ENCODE results near the gene LYPD6.

Gene LYPD6

DNA sequence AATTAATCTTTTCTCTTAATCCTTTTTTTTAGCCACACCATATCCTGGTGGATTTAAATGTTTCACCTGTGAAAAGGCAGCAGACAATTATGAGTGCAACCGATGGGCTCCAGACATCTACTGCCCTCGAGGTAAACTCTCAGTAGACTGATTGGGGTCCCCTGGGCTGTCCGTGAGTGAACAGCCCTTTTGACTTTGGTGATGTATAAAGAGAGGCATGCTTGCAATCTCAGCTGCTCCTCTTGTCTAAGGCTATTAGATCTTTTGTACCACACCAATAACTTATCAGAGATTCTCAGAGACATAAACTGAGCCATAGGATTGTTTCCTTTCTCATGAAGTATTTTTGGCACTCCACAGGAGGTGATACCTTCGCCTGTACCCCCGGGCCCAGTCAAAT lies 118.6 kb downstream of the LYPD6 start:
- H3K79me2 ChIP-seq (ENCODE audit: insufficient read depth, low read depth) = no peaks in the 10 kb centered on the region
- H3K27me3 ChIP-seq (ENCODE audit: insufficient read depth, low read depth) = no peaks in the 10 kb centered on the region
- no peak overlapping the region for H3K9ac ChIP-seq
- H2AFZ ChIP-seq (ENCODE audit: low read depth) = no peak overlapping the region
- TF ChIP-seq, protein P1, sequence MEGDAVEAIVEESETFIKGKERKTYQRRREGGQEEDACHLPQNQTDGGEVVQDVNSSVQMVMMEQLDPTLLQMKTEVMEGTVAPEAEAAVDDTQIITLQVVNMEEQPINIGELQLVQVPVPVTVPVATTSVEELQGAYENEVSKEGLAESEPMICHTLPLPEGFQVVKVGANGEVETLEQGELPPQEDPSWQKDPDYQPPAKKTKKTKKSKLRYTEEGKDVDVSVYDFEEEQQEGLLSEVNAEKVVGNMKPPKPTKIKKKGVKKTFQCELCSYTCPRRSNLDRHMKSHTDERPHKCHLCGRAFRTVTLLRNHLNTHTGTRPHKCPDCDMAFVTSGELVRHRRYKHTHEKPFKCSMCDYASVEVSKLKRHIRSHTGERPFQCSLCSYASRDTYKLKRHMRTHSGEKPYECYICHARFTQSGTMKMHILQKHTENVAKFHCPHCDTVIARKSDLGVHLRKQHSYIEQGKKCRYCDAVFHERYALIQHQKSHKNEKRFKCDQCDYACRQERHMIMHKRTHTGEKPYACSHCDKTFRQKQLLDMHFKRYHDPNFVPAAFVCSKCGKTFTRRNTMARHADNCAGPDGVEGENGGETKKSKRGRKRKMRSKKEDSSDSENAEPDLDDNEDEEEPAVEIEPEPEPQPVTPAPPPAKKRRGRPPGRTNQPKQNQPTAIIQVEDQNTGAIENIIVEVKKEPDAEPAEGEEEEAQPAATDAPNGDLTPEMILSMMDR (conservative IDR thresholded peaks at IDR 0.05; ENCODE audit: low read depth, low read length) = no peak
- no peaks in the 10 kb centered on the region for H4K20me1 ChIP-seq (ENCODE audit: insufficient read depth)
- H3K4me1 ChIP-seq (ENCODE audit: low read depth, poor library complexity, severe bottlenecking) = no peaks in the 10 kb centered on the region
- H3K4me2 ChIP-seq = no peak overlapping the region
- no peak overlapping the region for H3K4me3 ChIP-seq (IDR thresholded peaks at IDR 0.05; ENCODE audit: insufficient read depth, low read depth, low read length)
- no peak overlapping the region for H3K27ac ChIP-seq
- no peaks in the 10 kb centered on the region for H3K36me3 ChIP-seq (ENCODE audit: insufficient read depth)

DNA sequence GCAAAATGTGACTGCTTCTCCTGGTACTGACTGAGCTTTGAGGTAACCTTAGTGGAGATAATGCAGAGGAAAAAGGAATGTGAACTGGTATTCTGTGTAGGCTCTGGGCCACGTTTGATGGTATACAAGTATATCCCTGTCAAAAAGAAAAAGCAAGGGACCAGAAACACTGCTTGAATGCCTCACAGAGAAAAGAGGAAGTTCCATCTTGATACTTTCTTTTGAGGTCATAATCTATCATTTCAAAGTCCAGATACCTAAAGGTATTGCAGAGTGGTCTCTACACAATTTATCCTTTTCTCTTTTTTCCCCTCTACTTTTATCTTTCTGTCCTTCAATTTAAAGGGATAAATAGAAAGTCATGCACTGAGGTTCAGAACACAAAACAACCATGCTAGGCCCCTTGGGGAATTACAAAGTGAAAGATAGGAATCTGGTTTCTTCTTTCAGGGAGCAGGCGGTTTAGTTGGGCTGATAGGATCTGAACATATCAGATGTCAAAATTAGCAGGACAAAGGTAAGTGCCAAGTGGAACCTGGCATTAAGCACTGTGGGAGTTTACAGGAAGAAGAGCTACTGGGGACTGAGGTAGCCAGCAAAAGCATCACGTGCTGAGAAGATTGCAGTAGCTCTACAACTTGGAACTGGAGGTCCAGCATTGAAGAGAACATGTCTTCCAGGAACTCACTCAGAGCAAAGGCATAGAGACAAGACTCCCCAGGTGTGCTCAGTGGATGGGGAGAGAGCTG lies 121.2 kb downstream of the LYPD6 start:
- Histone ChIP-seq H3K27me3 (ENCODE audit: insufficient read depth, low read depth) (no peaks in the 10 kb centered on the region), H4K20me1 (ENCODE audit: insufficient read depth) (no peaks in the 10 kb centered on the region), H3K4me2 (no peak overlapping the region), H3K36me3 (ENCODE audit: insufficient read depth) (no peaks in the 10 kb centered on the region), H3K4me3 (IDR thresholded peaks at IDR 0.05; ENCODE audit: insufficient read depth, low read depth, low read length) (no peak overlapping the region), H3K79me2 (ENCODE audit: insufficient read depth, low read depth) (no peaks in the 10 kb centered on the region), H3K4me1 (ENCODE audit: low read depth, poor library complexity, severe bottlenecking) (no peaks in the 10 kb centered on the region), H2AFZ (ENCODE audit: low read depth) (no peak overlapping the region), H3K27ac (no peak overlapping the region), H3K9ac (no peak overlapping the region)
- TF ChIP-seq, protein P1 (conservative IDR thresholded peaks at IDR 0.05; ENCODE audit: low read depth, low read length) = no peak

DNA sequence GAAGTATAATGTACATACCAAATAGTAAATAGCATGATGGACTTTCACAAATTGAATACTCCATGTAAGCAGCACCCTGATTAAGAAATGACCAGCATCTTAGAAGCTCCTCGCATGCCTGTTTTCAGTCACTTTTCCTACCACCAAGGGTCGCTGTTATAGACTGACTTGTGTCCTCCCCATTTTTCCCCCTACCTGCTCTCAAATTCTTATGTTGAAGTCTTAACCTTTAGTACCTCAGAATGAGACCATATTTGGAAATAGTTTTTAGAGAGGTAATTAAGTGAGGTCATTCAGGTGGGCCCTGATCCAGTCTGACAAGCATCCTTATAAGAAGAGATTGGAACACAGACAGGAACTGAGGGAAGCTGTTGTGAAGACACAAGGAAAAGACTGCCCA lies 125.9 kb downstream of the LYPD6 start:
- no peak overlapping the region for H3K4me3 ChIP-seq (IDR thresholded peaks at IDR 0.05; ENCODE audit: insufficient read depth, low read depth, low read length)
- H3K79me2 ChIP-seq (ENCODE audit: insufficient read depth, low read depth) = no peaks in the 10 kb centered on the region
- no peak overlapping the region for H3K4me2 ChIP-seq
- TF ChIP-seq, protein P1 (conservative IDR thresholded peaks at IDR 0.05; ENCODE audit: low read depth, low read length) = no peak
- no peaks in the 10 kb centered on the region for H3K36me3 ChIP-seq (ENCODE audit: insufficient read depth)
- no peaks in the 10 kb centered on the region for H3K4me1 ChIP-seq (ENCODE audit: low read depth, poor library complexity, severe bottlenecking)
- no peaks in the 10 kb centered on the region for H4K20me1 ChIP-seq (ENCODE audit: insufficient read depth)
- no peak overlapping the region for H3K27ac ChIP-seq
- H3K27me3 ChIP-seq (ENCODE audit: insufficient read depth, low read depth) = no peaks in the 10 kb centered on the region
- no peak overlapping the region for H2AFZ ChIP-seq (ENCODE audit: low read depth)
- H3K9ac ChIP-seq = no peak overlapping the region

DNA sequence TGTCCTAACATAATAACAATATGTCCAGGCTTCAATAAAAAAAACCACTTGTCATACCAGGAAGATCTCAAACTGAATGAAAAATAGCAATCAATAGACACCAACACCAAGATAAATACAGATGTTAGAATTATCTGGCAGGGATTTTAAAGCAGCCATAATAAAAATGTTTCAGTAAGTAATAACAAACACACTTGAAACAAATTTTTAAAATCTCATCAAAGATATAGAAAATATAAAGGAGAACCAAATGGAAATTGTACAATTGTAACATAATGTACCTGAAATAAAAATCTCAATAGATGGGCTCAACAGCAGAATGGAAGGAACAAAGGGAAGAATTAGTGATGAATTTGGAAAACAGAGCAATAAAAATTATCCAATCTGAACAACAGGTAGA lies 128.1 kb downstream of the LYPD6 start:
- Histone ChIP-seq H3K36me3 (ENCODE audit: insufficient read depth) (no peaks in the 10 kb centered on the region), H4K20me1 (ENCODE audit: insufficient read depth) (no peaks in the 10 kb centered on the region), H3K9ac (no peak overlapping the region), H2AFZ (ENCODE audit: low read depth) (no peak overlapping the region), H3K27me3 (ENCODE audit: insufficient read depth, low read depth) (no peaks in the 10 kb centered on the region), H3K4me1 (ENCODE audit: low read depth, poor library complexity, severe bottlenecking) (no peaks in the 10 kb centered on the region), H3K27ac (no peak overlapping the region), H3K4me2 (no peak overlapping the region), H3K79me2 (ENCODE audit: insufficient read depth, low read depth) (no peaks in the 10 kb centered on the region), H3K4me3 (IDR thresholded peaks at IDR 0.05; ENCODE audit: insufficient read depth, low read depth, low read length) (no peak overlapping the region)
- TF ChIP-seq, protein P1 (conservative IDR thresholded peaks at IDR 0.05; ENCODE audit: low read depth, low read length) = no peak
